ENCODE results near the gene F11R.

The F11R gene

GRCh38 chr1:161047436-161048420 is 26.8 kb upstream of the F11R start:
- Histone ChIP-seq H3K36me3 (ENCODE audit: low read depth) (peaks cover 6% of the 10 kb centered on the region), H3K9me3 (ENCODE audit: severe bottlenecking) (no peaks in the 10 kb centered on the region), H3K4me1 (ENCODE audit: insufficient read depth, poor library complexity, severe bottlenecking) (peaks cover 7% of the 10 kb centered on the region), H3K27ac (ENCODE audit: poor library complexity, severe bottlenecking) (no peak overlapping the region), H3K27me3 (ENCODE audit: insufficient read depth, poor library complexity, severe bottlenecking) (no peaks in the 10 kb centered on the region), H3K4me3 (ENCODE audit: severe bottlenecking) (no peak overlapping the region)
- DNase-seq (ENCODE audit: low spot score) (no peak), ATAC-seq (ENCODE audit: low read depth) (no peak)
- TF ChIP-seq, protein P1, sequence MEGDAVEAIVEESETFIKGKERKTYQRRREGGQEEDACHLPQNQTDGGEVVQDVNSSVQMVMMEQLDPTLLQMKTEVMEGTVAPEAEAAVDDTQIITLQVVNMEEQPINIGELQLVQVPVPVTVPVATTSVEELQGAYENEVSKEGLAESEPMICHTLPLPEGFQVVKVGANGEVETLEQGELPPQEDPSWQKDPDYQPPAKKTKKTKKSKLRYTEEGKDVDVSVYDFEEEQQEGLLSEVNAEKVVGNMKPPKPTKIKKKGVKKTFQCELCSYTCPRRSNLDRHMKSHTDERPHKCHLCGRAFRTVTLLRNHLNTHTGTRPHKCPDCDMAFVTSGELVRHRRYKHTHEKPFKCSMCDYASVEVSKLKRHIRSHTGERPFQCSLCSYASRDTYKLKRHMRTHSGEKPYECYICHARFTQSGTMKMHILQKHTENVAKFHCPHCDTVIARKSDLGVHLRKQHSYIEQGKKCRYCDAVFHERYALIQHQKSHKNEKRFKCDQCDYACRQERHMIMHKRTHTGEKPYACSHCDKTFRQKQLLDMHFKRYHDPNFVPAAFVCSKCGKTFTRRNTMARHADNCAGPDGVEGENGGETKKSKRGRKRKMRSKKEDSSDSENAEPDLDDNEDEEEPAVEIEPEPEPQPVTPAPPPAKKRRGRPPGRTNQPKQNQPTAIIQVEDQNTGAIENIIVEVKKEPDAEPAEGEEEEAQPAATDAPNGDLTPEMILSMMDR (IDR thresholded peaks at IDR 0.05; ENCODE audit: poor library complexity, severe bottlenecking): no peak

DNA sequence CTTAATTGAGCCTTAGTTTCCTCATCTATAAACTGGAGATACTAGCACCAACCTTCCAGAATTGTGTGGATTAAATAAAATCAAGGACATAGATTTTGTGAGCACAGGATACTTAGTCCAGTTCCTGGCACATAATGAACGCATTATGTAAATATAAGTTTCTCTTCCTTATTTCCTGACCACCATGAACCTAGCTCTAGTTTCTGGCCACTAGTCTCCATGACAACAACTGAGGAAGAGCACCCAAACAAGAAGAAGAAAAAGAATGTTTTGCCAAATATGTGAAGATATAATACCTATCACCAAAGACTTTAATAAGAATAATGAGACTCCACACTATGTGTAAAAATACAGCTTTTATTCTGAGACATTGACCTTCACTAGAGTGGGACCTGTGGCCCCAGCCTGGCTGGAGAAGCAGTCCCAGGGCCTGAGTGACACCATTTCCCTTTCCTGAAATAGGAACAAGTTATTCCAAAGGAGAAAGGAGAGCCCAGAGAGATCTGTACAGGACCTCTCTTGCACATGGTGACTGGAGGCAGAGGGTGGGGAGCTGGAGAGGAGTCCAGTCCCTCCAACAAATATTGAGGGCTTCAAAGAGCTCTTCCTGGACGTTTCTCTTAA is 25.8 kb upstream of the F11R start:
- TF ChIP-seq, protein P1 (IDR thresholded peaks at IDR 0.05; ENCODE audit: poor library complexity, severe bottlenecking): no peak
- peak overlapping the region; percentile 62 for H3K4me3 ChIP-seq (ENCODE audit: severe bottlenecking)
- no peak for ATAC-seq (ENCODE audit: low read depth)
- H3K27me3 ChIP-seq (ENCODE audit: insufficient read depth, poor library complexity, severe bottlenecking): no peaks in the 10 kb centered on the region
- peak overlapping the region; percentile 74 for H3K27ac ChIP-seq (ENCODE audit: poor library complexity, severe bottlenecking)
- H3K4me1 ChIP-seq (ENCODE audit: insufficient read depth, poor library complexity, severe bottlenecking): peaks cover 7% of the 10 kb centered on the region
- no peaks in the 10 kb centered on the region for H3K9me3 ChIP-seq (ENCODE audit: severe bottlenecking)
- no peak for DNase-seq (ENCODE audit: low spot score)
- peaks cover 15% of the 10 kb centered on the region for H3K36me3 ChIP-seq (ENCODE audit: low read depth)

GRCh38 chr1:161045736-161046604 is 25.0 kb upstream of the F11R start, which contains the start of gene USF1:
Gene USF1, minus strand, starts transcription at chr1:161045977. Its CDS starts 2,702 bp downstream, at chr1:161043275.
- no peaks in the 10 kb centered on the region for H3K9me3 ChIP-seq (ENCODE audit: severe bottlenecking)
- peak; percentile 89 for DNase-seq (ENCODE audit: low spot score)
- peaks cover 21% of the 10 kb centered on the region for H3K36me3 ChIP-seq (ENCODE audit: low read depth)
- H3K4me1 ChIP-seq (ENCODE audit: insufficient read depth, poor library complexity, severe bottlenecking): peaks cover 7% of the 10 kb centered on the region
- ATAC-seq (ENCODE audit: low read depth): peak; percentile 84
- peak within 1 kb of the TSS; percentile 62 for H3K4me3 ChIP-seq (ENCODE audit: severe bottlenecking)
- H3K27me3 ChIP-seq (ENCODE audit: insufficient read depth, poor library complexity, severe bottlenecking): no peaks in the 10 kb centered on the region
- TF ChIP-seq, protein P1 (IDR thresholded peaks at IDR 0.05; ENCODE audit: poor library complexity, severe bottlenecking): no peak
- H3K27ac ChIP-seq (ENCODE audit: poor library complexity, severe bottlenecking): peak within 1 kb of the TSS; percentile 74

GRCh38 chr1:161044908-161045735 is 24.2 kb upstream of the F11R start:
- DNase-seq (ENCODE audit: low spot score) (no peak), ATAC-seq (ENCODE audit: low read depth) (peak; percentile 58)
- TF ChIP-seq, protein P1 (IDR thresholded peaks at IDR 0.05; ENCODE audit: poor library complexity, severe bottlenecking): no peak
- H3K27me3 ChIP-seq (ENCODE audit: insufficient read depth, poor library complexity, severe bottlenecking): no peaks in the 10 kb centered on the region
- no peaks in the 10 kb centered on the region for H3K9me3 ChIP-seq (ENCODE audit: severe bottlenecking)
- H3K27ac ChIP-seq (ENCODE audit: poor library complexity, severe bottlenecking): peak overlapping the region; percentile 74
- H3K4me3 ChIP-seq (ENCODE audit: severe bottlenecking): peak overlapping the region; percentile 62
- peaks cover 30% of the 10 kb centered on the region for H3K36me3 ChIP-seq (ENCODE audit: low read depth)
- H3K4me1 ChIP-seq (ENCODE audit: insufficient read depth, poor library complexity, severe bottlenecking): peaks cover 7% of the 10 kb centered on the region
